Liver (tissue), 9 donors: ENCODE measurements around the gene ANKRD34C. TPM values are rescaled to one million over a fixed set of nuclear protein-coding genes. Genes with fewer than 3 reads are reported as not detected.

ENCODE experiments used
- DNase-seq: peaks from one replicate; pipeline ENCODE4 v3.0.0-alpha.2; 2017; ENCODE audit warnings: low spot score
- H3K27ac ChIP-seq, 2 donors: one replicate each; pipeline ENCODE4 v1.7.0; 2013; ENCODE audit warnings: inconsistent platforms in 2 of 2, low read length in 2 of 2, control low read depth in 1 of 2, low read depth in 1 of 2, mild to moderate bottlenecking in 1 of 2
- H3K27me3 ChIP-seq, 4 donors: one replicate each; pipeline versions ENCODE4 v1.6.1 to v1.7.0; 2013; ENCODE audit warnings: low read length in 3 of 4, inconsistent platforms in 1 of 4, mild to moderate bottlenecking in 1 of 4, moderate library complexity in 1 of 4; ENCODE audit not compliant: control insufficient read depth in 4 of 4, insufficient read depth in 4 of 4
- H3K36me3 ChIP-seq, 4 donors: one replicate each; pipeline versions ENCODE4 v1.6.1 to v1.7.0; 2013; ENCODE audit warnings: low read length in 3 of 4, mild to moderate bottlenecking in 3 of 4, low read depth in 1 of 4, moderate library complexity in 1 of 4; ENCODE audit not compliant: control insufficient read depth in 4 of 4, insufficient read depth in 3 of 4
- H3K4me1 ChIP-seq, 4 donors: one replicate each; pipeline versions ENCODE4 v1.6.1 to v1.7.0; 2013; ENCODE audit warnings: low read length in 3 of 4, mild to moderate bottlenecking in 3 of 4, moderate library complexity in 1 of 4; ENCODE audit not compliant: control insufficient read depth in 4 of 4, insufficient read depth in 4 of 4
- H3K4me3 ChIP-seq, 3 donors: one replicate each; pipeline versions ENCODE4 v1.6.1 to v1.7.0; 2013; ENCODE audit warnings: low read length in 3 of 3, control low read depth in 1 of 3, low read depth in 1 of 3, mild to moderate bottlenecking in 1 of 3
- H3K9ac ChIP-seq, 2 donors: one replicate each; pipeline ENCODE4 v1.7.0; 2013; ENCODE audit warnings: low read length in 2 of 2, mild to moderate bottlenecking in 2 of 2, moderate library complexity in 2 of 2, control low read depth in 1 of 2, low read depth in 1 of 2
- H3K9me3 ChIP-seq, 4 donors: one replicate each; pipeline versions ENCODE4 v1.6.1 to v1.7.0; 2013; ENCODE audit warnings: low read length in 3 of 4; ENCODE audit not compliant: control insufficient read depth in 4 of 4
- CTCF ChIP-seq: fragments of 150-350 bp; IDR thresholded peaks from 2 replicates; pipeline ENCODE4 v1.5.1; 2017; ENCODE audit warnings: improper control_type of control experiment, low read depth, low read length; ENCODE audit not compliant: missing input control
- EGR1 ChIP-seq, 2 donors: IDR thresholded peaks; 2 replicates each; pipeline ENCODE4 v1.6.1; 2016 to 2018; ENCODE audit warnings: antibody characterized with exemption in 2 of 2, low read depth in 2 of 2
- FOXA1 ChIP-seq: IDR thresholded peaks from 2 replicates; pipeline ENCODE4 v1.6.1; 2016; ENCODE audit warnings: antibody characterized with exemption
- FOXA2 ChIP-seq: IDR thresholded peaks from 2 replicates; pipeline ENCODE4 v1.6.1; 2016; ENCODE audit warnings: antibody characterized with exemption
- GABPA ChIP-seq, 2 donors: IDR thresholded peaks in 1 of 2; conservative IDR thresholded peaks in 1 of 2; 2 replicates each; pipeline ENCODE4 v1.6.1; 2016; ENCODE audit warnings: antibody characterized with exemption in 2 of 2, mild to moderate bottlenecking in 1 of 2, moderate library complexity in 1 of 2
- HNF4A ChIP-seq, 2 donors: conservative IDR thresholded peaks; 2 replicates each; pipeline ENCODE4 v1.6.1; 2016; ENCODE audit warnings: antibody characterized with exemption in 2 of 2, mild to moderate bottlenecking in 2 of 2
- HNF4G ChIP-seq: IDR thresholded peaks from 2 replicates; pipeline ENCODE4 v1.6.1; 2016; ENCODE audit warnings: antibody characterized with exemption
- JUND ChIP-seq, 2 donors: IDR thresholded peaks; 2 replicates each; pipeline ENCODE4 v1.6.1; 2016; ENCODE audit warnings: antibody characterized with exemption in 2 of 2
- NR2F2 ChIP-seq: IDR thresholded peaks from 2 replicates; pipeline ENCODE4 v1.6.1; 2016; ENCODE audit warnings: antibody characterized with exemption
- RAD21 ChIP-seq, 2 donors: IDR thresholded peaks; 2 replicates each; pipeline ENCODE4 v1.6.1; 2016; ENCODE audit warnings: antibody characterized with exemption in 2 of 2, mild to moderate bottlenecking in 2 of 2
- REST ChIP-seq: IDR thresholded peaks from 2 replicates; pipeline ENCODE4 v1.6.1; 2016; ENCODE audit warnings: antibody characterized with exemption, mild to moderate bottlenecking
- RXRA ChIP-seq, 2 donors: IDR thresholded peaks; 2 replicates each; pipeline ENCODE4 v1.6.1; 2017 to 2018; ENCODE audit warnings: antibody characterized with exemption in 2 of 2, mild to moderate bottlenecking in 1 of 2
- SP1 ChIP-seq: IDR thresholded peaks from 2 replicates; pipeline ENCODE4 v1.6.1; 2018; ENCODE audit warnings: antibody characterized with exemption, mild to moderate bottlenecking
- TAF1 ChIP-seq: conservative IDR thresholded peaks from 2 replicates; pipeline ENCODE4 v1.6.1; 2016; ENCODE audit warnings: antibody characterized with exemption, mild to moderate bottlenecking
- YY1 ChIP-seq: IDR thresholded peaks from 2 replicates; pipeline ENCODE4 v1.6.1; 2016; ENCODE audit warnings: antibody characterized with exemption, mild to moderate bottlenecking
- ZBTB33 ChIP-seq: IDR thresholded peaks from 2 replicates; pipeline ENCODE4 v1.6.1; 2016; ENCODE audit warnings: antibody characterized with exemption
- WGBS: extraction: QIAGEN DNeasy Blood & Tissue Kit; methylation state at CpG from one replicate; pipeline ENCODE4 v1.1.7; 2013; 5-methylcytosine and 5-hydroxymethylcytosine counted together
- polyA plus RNA-seq, 2 donors: library from polyadenylated mRNA; stranded (reverse) in 1 of 2; unstranded in 1 of 2; fragments of 200-250 nt in 1 of 2; fragments of >200 nt in 1 of 2; fragmentation: Nextera tagmentation in 1 of 2; extraction: Ambion mirVana in 1 of 2; gene quantifications; one replicate each; pipeline versions ENCODE4 v1.2.1 to v1.2.3, GENCODE V29; 2013 to 2015
- total RNA-seq, 2 donors: library from RNA; depleted of rRNA; stranded (reverse); fragments of >200 nt; gene quantifications; one replicate each; pipeline ENCODE4 v1.2.3, GENCODE V29; 2014
- TF ChIP-seq, protein P1 (sequence below): IDR thresholded peaks from 2 replicates; pipeline ENCODE4 v1.6.1; 2016; ENCODE audit warnings: antibody characterized with exemption
- donor health status: healthy.
- donor health status: healthy.
- donor health status: healthy.
- donor health status: healthy.
- donor health status: healthy.

Gene ANKRD34C
- total and polyA plus RNA-seq, 4 donors: under 0.01 TPM; not detected in 3

DNA sequence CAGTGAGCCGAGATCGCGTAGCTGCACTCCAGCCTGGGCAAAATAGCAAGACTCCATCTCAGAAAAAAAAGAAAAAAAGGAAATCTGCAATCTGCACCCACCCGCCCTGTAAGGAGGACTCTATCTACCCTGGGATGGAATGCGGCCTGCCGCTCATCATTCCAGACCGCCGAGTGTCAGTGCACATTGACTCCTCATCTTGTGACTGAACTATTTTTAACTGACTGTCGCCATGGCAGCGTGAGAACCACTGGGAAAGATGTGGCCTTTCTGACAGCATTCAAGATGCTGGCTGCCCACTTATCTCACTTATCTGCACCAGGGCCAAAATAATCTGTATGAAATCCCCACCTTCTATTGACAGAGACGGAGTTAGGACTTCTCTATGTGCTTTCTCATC is 38.8 kb upstream of the ANKRD34C start:
- no peak for DNase-seq
- WGBS: 78% methylated on average over 11 of the region's 11 CpGs
- no peaks in the 10 kb centered on the region for H3K36me3 ChIP-seq

More for the DNA sequence above, 38.8 kb upstream of the ANKRD34C start:
- Histone ChIP-seq H3K9me3 (no peaks in the 10 kb centered on the region), H3K27ac (no peak overlapping the region), H3K4me3 (no peak overlapping the region), H3K27me3 (peaks cover 0 to 4% (median 1%) of the 10 kb centered on the region in 4 donors), H3K9ac (no peak overlapping the region), H3K4me1 (no peaks in the 10 kb centered on the region)
- TF ChIP-seq ZBTB33: no peak
- TF ChIP-seq TAF1: no peak
- no peak for TF ChIP-seq HNF4G
- TF ChIP-seq FOXA1: no peak
- TF ChIP-seq SP1: no peak
- TF ChIP-seq RXRA (IDR thresholded peaks at IDR 0.05): no peak
- no peak for TF ChIP-seq NR2F2
- no peak for TF ChIP-seq JUND (IDR thresholded peaks at IDR 0.05)
- TF ChIP-seq GABPA (IDR thresholded peaks at IDR 0.05 in 1 of 2, conservative IDR thresholded peaks at IDR 0.05 in 1 of 2): no peak
- TF ChIP-seq RAD21 (IDR thresholded peaks at IDR 0.05): no peak
- no peak for TF ChIP-seq REST
- TF ChIP-seq EGR1 (IDR thresholded peaks at IDR 0.05; ENCODE audit: low read depth in 2 of 2): no peak
- no peak for TF ChIP-seq YY1
- no peak for TF ChIP-seq CTCF
- no peak for TF ChIP-seq HNF4A (conservative IDR thresholded peaks at IDR 0.05)
- TF ChIP-seq FOXA2: no peak
- TF ChIP-seq, protein P1, sequence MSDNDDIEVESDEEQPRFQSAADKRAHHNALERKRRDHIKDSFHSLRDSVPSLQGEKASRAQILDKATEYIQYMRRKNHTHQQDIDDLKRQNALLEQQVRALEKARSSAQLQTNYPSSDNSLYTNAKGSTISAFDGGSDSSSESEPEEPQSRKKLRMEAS: no peak
